Measurements from ENCODE around the gene SERPING1. TPM values are rescaled to one million over a fixed set of nuclear protein-coding genes. Genes with fewer than 3 reads are reported as not detected.
A peak's percentile ranks its signal among the peaks of the same experiment; 100 is the strongest.

SERPING1 gene
- total and polyA plus RNA-seq, 2 donors (not counting 1 experiment from before 2014, with no cell fraction given) = not detected

DNA sequence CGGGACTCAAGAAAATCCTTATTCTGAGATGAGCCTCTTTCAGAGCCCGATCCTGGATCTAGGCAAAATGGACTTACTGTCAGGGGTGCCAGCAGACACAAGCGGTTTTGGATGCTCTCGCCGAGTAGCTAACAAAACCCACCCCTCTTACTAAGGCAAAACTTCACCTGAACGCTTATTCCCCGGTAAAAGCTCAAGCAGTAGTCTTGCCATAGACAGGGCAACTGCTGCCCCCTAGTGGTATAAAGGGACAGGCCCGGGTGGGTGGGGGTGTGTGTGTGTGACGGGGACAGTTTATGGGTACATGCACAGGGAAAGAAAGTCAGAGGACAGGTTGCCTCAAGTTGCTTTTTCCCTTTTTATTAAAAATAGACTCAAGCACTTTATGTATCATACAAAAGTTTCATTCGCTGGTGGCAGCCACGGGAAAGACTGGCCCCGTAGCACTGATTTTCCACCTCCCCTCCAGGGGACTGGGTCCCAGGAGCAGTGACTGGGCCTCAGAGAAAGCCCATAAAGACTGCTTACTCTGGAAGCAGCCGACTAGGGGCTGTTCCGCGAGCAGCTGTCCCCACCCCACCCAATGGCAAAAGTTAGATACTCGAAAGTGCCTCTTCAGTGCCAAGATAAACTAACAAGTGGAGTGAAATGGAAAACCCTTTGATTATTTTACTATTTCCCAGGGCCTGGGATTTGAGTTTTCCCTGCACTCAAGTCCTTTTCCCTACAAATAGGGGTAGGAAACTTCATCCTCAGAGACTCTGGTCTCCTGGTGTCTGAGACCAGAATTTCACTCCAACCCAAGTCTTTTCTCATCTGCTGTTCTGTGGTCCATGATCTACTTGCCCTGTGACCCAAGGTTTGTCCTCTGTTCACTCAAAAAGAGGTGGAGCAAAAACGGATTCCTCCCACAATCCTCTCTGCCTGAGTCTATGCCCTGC is 47.5 kb downstream of the SERPING1 start:
- no peaks in the 10 kb centered on the region for H4K20me1 ChIP-seq (ENCODE audit: control insufficient read depth, insufficient read depth, low read length, poor library complexity, severe bottlenecking)
- no peak overlapping the region for H3K27ac Mint-ChIP-seq
- no peaks in the 10 kb centered on the region for H3K36me3 ChIP-seq (replicated peaks in 1 of 2; ENCODE audit: control extremely low read depth in 1 of 2, control insufficient read depth in 1 of 2, extremely low read depth in 1 of 2, insufficient read depth in 2 of 2, low read length in 1 of 2)
- intact Hi-C loops (cut with micrococcal nuclease) = loop anchor here (1.0 to 5.0 kb wide), 3 partner anchors 77 to 152 kb away; partner anchors contain the start of gene TIMM10
- no peak overlapping the region for H3K4me3 Mint-ChIP-seq
- TF ChIP-seq CTCF (IDR thresholded peaks at IDR 0.05) (peak; percentile 81), EZH2 (IDR thresholded peaks at IDR 0.05; ENCODE audit: borderline replicate concordance, insufficient read depth, low read depth, low read length, poor library complexity, severe bottlenecking) (no peak)
- H3K27me3 Mint-ChIP-seq = peaks cover 70% of the 10 kb centered on the region
- no peaks in the 10 kb centered on the region for H3K79me2 ChIP-seq (ENCODE audit: control insufficient read depth, insufficient read depth, low read length)
- ATAC-seq (ENCODE audit: low read depth) (peak; percentile 71), DNase-seq (peak; percentile 85)
- peaks cover 40% of the 10 kb centered on the region for H3K4me1 Mint-ChIP-seq
- no peak overlapping the region for H3K9ac ChIP-seq (ENCODE audit: low read length)
- WGBS (ENCODE audit: insufficient coverage) = 35% methylated on average over 6 of the region's 17 CpGs
- H3K4me1 ChIP-seq (ENCODE audit: control insufficient read depth in 2 of 2, insufficient read depth in 2 of 2, low read length in 2 of 2) = peaks cover 43 to 46% of the 10 kb centered on the region in 2 donors
- H3K9me3 Mint-ChIP-seq (ENCODE audit: insufficient read depth) = no peaks in the 10 kb centered on the region
- no peak overlapping the region for H2AFZ ChIP-seq (ENCODE audit: insufficient read depth, low read depth, low read length, poor library complexity, severe bottlenecking)
- peaks cover 0 to 58% (median 47%) of the 10 kb centered on the region in 4 experiments for H3K27me3 ChIP-seq (replicated peaks in 1 of 4; ENCODE audit: control extremely low read depth in 1 of 4, control insufficient read depth in 3 of 4, insufficient read depth in 4 of 4, low read length in 3 of 4)
- no peak overlapping the region for H3K4me3 ChIP-seq (ENCODE audit: control extremely low read depth in 1 of 5, extremely low read depth in 1 of 5, insufficient read depth in 1 of 5, low read depth in 2 of 5, low read length in 4 of 5)
- ChIA-PET POLR2A (interaction anchor here (0.6 kb wide), 1 partner anchor 52 kb away, joined by 4 read pairs; no protein-coding TSS in a partner anchor), CTCF (interaction anchor here (0.9 to 8.3 kb wide), 21 partner anchors 9 to 297 kb away, joined by 3 to 106 read pairs (median 7); partner anchors contain the start of genes SLC43A1, TIMM10 and UBE2L6)
- H3K4me2 ChIP-seq (replicated peaks; ENCODE audit: low read depth, low read length, poor library complexity, severe bottlenecking) = no peak overlapping the region
- H3K9me3 ChIP-seq (ENCODE audit: control extremely low read depth in 1 of 3, control insufficient read depth in 2 of 3, insufficient read depth in 1 of 3, low read length in 2 of 3) = peaks cover 0 to 11% (median 0%) of the 10 kb centered on the region in 3 donors
- no peak overlapping the region for H3K27ac ChIP-seq (ENCODE audit: low read length in 2 of 2)
